SK-N-MC (cell line): ENCODE data around the gene RETREG2.

ENCODE experiments used
- EZH2 ChIP-seq: fragments of 200-600 bp; sonication (generic); IDR thresholded peaks from one replicate; pipeline ENCODE4 v1.6.1; 2017; ENCODE audit warnings: antibody characterized with exemption
- FOXP2 ChIP-seq: optimal IDR thresholded peaks from 2 replicates; pipeline ENCODE3; 2011; ENCODE audit warnings: mild to moderate bottlenecking, moderate library complexity; ENCODE audit not compliant: insufficient read depth; ENCODE audit errors: extremely low read length, control extremely low read depth
- POLR2AphosphoS5 ChIP-seq: IDR thresholded peaks from 2 replicates; pipeline ENCODE4 v1.6.1; 2012; ENCODE audit warnings: mild to moderate bottlenecking, low read depth, low read length, borderline replicate concordance

- TF ChIP-seq POLR2AphosphoS5 (no peak), EZH2 (no peak), FOXP2 (no peak)
These were observed 44.1 kb upstream of the RETREG2 start for GRCh38 chr2:219133976-219134375.
